NCI-H187 treated with DMSO at 0.1 percent for 48 hours (cell line): Measurements from ENCODE around the gene BMPER.
"Not testable (repeated sequence)": the region's sequence is repeated elsewhere in the genome, so short reads cannot be mapped to it uniquely, and the experiment has no call there.

Experiments
- DNase-seq: peaks from one replicate; lab custom pipeline; 2025; lab: John Stamatoyannopoulos, UW

BMPER gene

DNA sequence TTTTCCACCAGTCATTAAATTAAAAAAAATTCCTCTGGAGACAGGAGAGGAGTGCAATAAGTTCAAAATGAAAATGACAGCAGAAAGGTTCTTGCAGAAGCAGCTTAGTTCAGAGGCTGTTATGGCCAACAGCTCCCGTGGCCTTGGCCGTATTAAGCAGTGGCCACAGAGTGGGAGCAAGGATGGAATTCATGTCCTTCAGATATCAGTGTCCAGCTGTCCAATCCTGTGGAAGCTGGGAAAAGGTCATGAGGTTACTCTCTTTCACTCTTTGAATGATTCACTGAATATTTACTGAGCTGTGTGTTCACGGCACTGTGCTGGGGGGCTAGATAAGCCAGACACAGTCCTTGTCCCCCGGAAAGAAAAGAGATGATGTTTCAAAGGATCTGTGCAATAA, 231.8 kb downstream of the BMPER start:
- DNase-seq = no peak

DNA sequence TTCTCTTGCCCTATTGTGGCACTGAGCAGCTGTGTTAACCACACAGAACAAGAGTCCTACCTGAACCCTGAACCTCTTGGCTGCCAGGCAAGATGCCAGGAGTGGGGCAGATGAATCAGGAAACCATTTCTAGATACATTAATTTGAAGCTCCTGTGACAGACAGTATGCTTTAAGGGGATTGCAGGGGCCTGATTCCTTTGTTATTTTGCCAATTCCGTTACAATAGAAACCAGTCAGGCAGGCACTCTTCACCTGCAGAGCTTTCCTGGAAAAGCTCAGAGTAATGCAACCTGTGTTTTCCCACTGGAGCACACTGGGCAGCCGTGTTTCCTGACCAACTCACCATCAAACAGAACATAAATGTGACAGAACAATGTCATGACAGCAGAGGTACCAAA, 233.1 kb downstream of the BMPER start:
- no peak for DNase-seq

DNA sequence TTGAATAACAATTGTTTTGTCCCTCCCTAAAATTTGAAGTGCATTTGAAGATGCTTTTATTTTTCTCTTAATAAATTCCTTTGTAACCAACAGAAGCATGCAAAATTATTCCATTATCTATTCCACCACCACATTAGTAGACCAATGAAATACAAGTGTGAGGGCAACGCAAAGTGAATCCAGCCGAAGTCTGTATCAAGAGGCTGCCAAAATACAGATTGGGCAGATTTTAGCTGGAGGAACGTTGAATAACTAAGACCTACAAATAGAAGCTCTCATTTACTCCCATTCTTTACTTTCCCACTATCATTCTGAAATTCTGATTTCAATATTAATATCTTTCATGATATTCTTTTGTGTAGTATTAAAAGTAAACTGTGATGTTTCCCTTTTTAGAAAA, 233.7 kb downstream of the BMPER start:
- no peak for DNase-seq

GRCh38 chr7:34140066-34140465, 234.7 kb downstream of the BMPER start:
- DNase-seq = no peak

DNA sequence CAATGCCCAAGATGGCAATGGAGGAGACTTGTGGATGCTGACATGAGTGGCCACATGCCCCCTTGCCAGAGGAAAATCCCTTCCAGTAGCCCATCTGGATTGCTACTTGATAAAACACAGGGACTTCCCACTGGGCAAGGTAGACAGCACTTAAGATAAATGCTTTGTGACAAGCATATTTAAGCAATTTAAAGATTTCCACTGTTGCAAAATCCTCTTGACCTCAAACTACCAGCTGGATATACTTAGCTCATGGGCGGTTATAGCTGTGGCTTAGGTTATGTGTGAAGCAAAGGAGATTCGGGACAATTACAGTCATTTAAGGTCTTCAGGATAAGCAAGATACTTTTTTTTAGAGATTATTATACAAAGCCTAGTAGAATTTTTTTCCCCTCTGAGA, 238.1 kb downstream of the BMPER start:
- DNase-seq = no peak

- no peak for DNase-seq
Observed at GRCh38 chr7:34145603-34146002, 240.3 kb downstream of the BMPER start.

DNA sequence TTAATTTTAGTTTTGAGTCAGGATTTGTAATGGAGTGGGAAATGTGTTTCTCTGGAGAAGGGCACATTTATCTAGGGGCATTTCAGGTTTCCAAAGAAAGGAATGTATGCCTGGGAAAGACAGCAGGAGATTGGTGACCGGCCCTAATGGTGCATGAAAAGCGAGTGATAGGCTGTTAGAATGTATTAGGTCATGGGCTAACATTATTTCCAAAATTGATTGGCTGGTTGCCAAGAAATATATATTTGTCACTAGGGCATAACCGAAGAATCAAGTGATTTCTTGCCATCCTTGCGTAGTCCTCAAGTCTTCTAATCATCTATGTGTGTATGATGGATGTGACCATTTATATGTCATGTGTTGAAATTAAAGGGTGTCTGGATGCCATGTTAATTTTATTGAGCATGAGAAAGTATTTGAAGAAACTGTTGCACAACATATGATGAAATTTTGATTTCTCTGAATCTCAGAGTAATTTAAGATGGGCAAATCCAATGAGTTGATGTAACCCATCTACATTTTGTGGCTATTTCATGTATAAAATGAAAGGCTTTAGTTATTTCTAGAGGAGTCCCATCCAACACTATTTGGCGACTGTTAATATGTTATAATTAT, 248.4 kb downstream of the BMPER start:
- DNase-seq = no peak

- DNase-seq = no peak
Observed at GRCh38 chr7:34155220-34155908, 250.0 kb downstream of the BMPER start.

- no peak for DNase-seq
Observed at GRCh38 chr7:34156336-34156735, 251.0 kb downstream of the BMPER start.

DNA sequence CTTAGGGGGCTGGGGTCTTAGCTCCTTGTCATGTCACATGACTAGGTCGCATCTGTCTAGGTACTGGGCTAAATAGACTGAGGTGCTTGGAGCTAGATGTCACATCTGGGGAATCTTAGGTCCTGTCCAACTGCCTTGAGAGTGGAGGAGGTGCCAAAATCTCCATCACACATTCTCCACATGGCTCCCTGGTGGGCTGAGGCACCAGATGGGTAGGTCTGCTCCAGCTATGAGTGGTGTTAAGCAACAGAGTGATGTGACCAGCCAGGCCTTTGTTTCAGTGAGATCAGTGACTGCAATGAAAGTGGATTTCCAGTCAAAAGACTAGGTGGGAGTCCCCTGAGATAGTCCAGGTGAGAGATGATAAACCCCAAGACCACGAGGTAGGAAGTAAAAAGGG, 251.8 kb downstream of the BMPER start:
- no peak for DNase-seq

DNA sequence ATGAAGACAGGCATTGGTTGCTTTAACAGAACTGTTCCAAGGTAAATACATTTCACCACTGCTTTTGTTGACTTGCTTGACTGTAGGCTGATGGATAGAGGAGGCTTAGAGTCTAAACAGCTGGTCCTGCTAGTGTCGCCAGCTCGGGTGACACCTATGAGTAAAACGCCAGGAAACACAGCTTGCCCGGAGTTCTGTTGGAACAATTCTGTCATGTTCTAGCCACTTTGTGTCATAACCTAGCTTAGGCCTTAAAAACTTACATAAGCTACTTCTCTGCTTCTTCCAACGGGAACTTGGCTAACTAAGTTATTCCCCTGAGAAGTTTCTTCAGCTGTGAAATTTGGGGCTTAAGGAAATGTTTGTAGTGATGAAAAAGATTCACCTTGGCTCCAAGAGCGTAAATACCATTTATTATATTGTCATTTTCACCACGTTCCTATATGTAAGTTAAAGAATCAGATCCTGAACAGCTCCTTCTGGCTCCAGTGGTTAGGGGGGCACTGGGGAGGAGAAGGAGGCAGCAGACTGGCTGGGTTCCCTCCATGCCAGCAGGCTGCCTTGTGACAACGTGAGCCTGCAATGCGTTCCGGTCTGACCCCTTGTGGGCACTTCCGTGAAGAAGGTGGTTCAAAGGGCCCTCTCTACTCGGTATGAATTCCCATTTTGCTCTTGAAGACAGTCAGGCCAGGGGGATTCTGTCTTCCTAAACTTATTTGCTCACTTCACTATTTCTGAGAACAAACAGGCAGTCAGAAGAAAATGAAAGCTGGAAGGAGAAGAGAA, 253.2 kb downstream of the BMPER start:
- DNase-seq = no peak

DNA sequence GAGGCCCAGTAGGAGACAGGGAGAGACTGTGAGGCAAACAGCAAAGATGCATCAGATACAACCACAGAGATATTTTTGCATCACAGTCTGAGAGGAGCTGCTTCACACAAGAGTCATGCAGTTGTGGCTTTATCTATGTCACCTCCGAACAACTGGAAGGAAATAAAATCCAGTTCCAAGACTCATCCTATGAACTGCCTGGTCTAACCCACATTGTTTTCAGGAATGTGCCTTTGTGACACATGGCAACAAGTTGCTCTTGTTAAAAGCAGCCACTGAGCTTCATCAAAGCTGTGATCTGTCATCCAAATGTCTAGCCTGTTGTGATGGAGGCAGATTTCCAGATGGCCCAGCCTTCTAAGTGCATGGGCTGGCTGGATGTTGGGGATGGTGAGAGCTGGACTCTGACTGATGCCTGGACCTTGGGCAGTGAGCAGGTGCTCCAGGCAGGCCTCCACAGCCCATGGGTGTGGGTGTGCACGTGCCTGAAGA, 255.0 kb downstream of the BMPER start:
- DNase-seq = no peak

DNA sequence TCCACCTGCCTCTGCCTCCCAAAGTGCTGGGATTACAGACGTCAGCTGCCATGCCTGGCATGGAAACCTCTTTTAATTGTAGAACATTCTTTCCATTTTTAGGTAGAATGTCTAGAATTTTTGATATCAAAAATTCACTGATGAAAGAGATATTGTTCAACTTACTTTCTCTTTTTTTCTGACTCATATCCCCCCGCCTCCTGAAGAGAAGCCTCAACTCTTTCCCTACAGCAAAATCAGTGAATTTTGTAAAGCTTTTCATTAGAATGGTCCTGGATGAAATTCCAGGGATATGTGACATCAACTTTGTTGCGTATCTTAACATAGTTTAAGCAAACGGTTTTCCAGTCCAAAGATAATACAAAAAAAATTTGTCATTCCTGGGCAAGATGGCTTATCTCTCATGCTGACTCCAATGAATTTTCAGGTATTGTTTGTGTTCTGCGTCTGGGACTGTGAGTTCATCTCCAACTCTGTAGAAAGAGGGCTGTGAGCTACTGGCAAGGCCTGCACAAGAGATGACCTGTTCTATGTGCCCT, 256.8 kb downstream of the BMPER start:
- DNase-seq = no peak

GRCh38 chr7:34162677-34163076, 257.3 kb downstream of the BMPER start:
- no peak for DNase-seq

- DNase-seq = no peak
Observed at GRCh38 chr7:34163956-34164355, 258.6 kb downstream of the BMPER start.

GRCh38 chr7:34165466-34165865, 260.1 kb downstream of the BMPER start:
- DNase-seq = no peak

DNA sequence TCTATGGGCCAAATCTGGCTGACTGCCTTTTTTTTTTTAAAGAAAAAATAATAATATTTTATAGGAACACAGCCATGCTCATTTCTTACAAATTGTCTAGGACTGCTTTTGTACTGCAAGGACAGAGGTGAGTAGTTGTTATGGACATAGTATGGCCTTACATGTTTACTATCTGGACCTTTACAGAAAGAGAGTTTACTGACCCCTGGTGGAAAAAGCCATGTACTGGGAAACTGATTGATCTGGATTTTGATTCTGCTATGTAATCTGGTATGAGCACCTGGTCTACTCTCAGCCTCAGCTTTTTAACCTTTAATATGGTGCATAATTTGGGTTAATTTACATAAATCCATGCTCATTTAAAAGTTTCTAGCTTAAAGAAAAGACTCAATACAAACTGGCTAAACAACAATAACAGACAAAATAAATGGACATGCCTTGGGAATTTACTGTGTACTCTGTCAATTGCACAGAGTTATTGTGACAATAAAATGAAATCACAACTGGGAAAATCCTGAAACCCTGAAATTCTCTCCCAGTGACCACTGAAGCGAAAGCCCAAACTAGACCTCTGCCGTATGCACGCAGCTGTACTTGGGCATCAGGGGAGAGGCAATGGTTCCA, 260.7 kb downstream of the BMPER start:
- DNase-seq = no peak

DNA sequence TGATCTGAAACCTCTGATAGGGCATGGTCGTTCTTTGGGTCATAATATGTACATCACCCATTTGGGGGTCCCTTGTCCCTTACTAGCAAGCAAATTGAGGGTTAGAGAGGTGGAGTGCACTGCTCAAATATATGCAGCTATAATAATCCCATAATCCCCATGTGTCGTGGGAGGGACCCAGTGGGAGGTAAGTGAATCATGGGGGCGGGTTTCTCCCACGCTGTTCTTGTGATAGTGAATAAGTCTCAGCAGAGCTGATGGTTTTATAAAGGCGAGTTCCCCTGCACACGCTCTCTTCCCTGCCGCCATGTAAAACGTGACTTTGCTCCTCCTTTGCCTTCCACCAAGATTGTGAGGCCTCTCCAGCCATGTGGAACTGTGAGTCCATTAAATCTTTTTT, 262.7 kb downstream of the BMPER start:
- no peak for DNase-seq

GRCh38 chr7:34174688-34175616, 269.6 kb downstream of the BMPER start:
- DNase-seq = not testable (repeated sequence)

DNA sequence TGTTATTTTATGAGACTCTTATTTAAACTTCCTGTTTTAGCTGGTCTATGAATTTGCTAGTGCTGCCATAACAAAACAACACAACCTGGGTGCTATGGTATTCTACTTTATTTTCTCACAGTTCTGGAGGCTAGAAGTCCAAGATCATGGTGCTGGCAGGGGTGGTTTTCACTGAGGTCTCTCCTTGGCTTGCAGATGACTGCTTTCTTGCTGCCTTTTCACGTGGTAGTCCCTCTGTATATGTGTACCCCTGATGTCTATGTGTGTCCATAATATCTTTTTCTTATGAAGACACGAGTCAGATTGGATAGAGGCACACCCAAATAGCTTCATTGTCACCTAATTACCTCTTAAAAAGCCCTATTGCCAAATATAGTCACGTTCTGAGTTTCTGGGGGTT, 270.5 kb downstream of the BMPER start:
- no peak for DNase-seq

GRCh38 chr7:34177476-34177875, 272.1 kb downstream of the BMPER start:
- DNase-seq = no peak
